Stimulated activated CD4-positive, alpha-beta T cell treated with anti-CD3 and anti-CD28 coated beads, TNF-alpha, amount 100 ng/mL, for 1 hour (primary cell): Measurements from ENCODE around the gene ABL2.

Experiments used
- DNase-seq, 3 donors: peaks; one replicate each; pipeline ENCODE4 v3.0.0-alpha.2; 2020; ENCODE audit warnings: low read depth in 3 of 3, low spot score in 1 of 3

ABL2 gene

GRCh38 chr1:179095924-179096323 is 133.6 kb downstream of the ABL2 start:
- no peak for DNase-seq

DNA sequence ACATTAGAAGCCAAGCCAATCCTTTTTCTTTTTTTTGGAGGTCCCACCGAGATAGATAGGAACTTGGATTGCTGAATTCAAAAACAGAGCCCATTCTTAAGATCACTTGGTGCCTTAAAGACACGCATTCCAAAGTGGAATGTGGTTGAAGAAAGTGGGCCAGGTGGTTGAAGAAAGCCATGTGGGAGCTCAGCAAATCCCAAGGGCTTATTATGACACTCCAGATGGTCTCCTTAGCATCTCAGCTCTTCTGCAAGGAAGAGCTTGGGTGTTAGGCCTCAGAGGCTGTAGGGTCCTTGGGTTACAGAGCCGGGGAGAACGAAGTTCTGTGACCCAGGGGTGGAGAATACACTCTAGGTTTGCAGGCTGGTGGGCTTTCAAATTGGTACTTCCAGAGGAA is 134.1 kb downstream of the ABL2 start:
- DNase-seq, result no peak

GRCh38 chr1:179094818-179095217 is 134.7 kb downstream of the ABL2 start:
- DNase-seq, result no peak

- no peak for DNase-seq
Observed at GRCh38 chr1:179092896-179093461, 136.5 kb downstream of the ABL2 start.

- no peak for DNase-seq
Observed at GRCh38 chr1:179091691-179092165, 137.7 kb downstream of the ABL2 start.

DNA sequence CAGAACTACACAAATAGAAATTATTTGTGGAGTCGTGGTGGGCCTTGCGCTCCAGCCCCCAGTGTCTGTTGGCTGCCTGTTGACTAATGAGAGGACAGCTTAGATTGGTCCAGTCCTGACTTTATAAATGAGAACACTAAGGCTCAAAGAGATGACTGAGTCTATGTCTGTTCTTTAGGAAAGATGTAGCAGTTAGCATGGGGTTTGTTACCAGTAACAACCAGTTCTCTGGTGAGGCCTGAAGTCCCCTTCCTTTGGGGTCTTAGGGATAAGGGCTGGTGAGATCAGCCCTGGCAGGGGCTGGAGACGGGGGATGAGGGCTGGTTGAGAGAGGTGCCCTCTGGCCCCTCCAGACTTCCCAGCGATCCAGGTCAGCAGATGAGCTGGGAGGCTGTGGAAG is 138.6 kb downstream of the ABL2 start:
- DNase-seq, result no peak

DNA sequence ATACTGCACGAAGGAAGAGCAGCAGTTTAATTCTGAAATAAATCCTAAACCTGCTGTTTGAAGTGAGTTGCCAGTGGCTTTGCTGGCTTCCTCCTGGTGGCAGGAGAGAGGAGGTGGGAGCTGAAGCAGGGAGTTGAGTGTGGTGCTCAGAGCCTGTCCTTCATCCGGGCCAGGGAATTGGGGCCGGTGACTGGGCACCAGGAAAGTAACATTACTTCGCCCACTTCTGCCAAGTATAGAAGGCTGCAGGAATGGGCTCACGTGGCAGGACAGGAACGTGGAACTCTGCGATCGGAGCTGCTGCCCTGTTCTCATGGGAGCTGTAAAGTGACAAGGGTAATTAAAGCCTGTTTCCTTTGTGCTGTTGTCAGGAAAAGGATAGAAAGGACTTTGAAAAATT is 139.0 kb downstream of the ABL2 start:
- no peak for DNase-seq

DNA sequence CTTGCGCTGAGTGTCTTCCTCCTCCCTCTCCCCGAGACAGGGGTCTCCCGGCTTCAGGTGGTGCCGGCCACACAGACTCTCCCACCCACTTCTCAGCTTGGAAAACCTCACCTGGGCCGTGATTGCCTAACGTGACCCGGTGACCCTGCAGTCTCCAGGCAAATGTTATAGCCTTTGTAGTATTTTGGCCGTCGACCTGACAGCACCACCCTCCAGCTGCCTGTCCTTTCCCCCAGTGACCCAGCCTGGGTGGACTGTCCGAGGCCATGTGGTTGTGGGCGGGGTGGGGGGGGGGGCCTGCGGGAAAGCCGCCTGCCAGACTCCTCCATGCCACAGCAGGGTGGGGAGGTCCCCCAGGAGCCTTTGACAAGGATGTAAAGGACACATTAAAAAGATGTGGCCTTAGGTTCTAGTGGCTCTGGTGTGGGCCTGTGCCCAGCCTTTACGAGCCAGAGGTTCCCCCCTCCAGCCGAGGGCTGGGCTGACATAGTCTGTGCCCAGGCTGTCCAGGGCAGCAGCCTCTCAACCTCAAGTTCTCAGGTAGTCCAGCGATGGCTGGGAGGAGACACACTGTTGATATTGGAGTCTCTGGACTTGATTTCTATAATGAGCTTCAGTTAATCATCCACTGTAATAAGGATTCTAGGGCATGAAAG is 139.5 kb downstream of the ABL2 start:
- no peak for DNase-seq

GRCh38 chr1:179087665-179088064 is 141.8 kb downstream of the ABL2 start:
- no peak for DNase-seq

DNA sequence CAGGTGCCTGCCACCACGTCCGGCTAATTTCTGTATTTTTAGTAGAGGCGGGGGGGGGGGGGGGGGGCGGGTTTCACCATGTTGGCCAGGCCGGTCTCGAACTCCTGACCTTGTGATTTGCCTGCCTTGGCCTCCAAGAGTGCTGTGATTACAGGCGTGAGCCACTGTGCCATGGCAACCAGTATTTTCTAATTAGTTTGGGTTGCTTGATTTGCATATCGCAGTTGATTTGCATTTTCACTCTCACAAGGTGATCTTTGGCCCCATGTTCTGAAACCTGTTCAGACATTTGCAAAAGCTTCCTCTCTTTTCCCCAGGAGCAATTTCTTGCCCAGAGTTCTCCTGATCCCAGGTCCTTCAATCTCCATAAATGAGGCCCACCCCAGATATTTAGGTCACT is 145.9 kb downstream of the ABL2 start:
- DNase-seq, result no peak

DNA sequence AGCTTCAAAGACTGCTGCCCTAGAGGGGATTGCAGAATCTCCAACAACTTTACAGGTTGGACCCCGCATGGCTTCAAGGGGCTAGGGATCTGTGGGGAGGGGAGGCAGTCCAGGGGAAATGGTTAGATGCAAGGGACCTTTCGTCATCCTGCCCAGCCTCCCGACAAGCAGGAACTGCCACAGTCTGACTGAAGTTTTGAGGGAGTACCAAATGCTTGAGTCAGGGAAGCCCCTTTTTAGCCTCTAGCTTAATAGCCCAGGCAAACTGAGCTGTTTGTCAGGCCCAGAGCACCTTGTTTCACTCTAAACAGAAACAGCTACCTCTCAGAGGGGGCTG is 146.5 kb downstream of the ABL2 start:
- no peak for DNase-seq

- no peak for DNase-seq
Observed at GRCh38 chr1:179082333-179082998, 147.0 kb downstream of the ABL2 start.

DNA sequence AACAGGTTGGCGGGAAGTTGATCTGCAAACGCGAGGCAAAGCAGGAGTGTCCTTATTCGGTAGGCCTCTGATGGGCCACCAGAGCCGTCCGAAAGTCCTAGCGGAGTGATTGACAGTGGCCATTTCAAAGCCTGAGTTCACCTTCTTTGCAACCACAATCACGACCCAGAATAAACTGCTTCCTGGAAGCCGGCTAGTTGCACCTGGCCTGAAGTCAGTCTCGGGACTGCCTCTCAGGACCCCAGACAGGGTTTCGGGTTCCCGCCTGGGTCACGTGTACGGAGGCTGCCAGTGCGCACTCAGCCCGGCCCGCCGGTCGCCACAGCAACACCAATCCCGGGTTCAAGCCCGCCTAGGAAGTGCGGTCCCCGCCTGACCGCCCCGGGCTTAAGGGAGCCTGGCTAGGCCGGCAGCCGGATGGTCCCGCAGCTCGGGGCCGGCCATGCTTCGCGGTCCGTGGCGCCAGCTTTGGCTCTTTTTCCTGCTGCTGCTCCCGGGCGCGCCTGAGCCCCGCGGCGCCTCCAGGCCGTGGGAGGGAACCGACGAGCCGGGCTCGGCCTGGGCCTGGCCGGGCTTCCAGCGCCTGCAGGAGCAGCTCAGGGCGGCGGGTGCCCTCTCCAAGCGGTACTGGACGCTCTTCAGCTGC is 147.7 kb downstream of the ABL2 start, which contains the start of gene TOR3A:
Gene TOR3A (plus strand): TSS at position 384 of the 646 bp plus-strand sequence. CDS start 59 bp downstream, at position 443.
- peak; percentile 45 to 59 (median 47) for DNase-seq

GRCh38 chr1:179080866-179081686 is 148.4 kb downstream of the ABL2 start:
- peak in 1 of 3 donors; percentile 17 for DNase-seq

GRCh38 chr1:179079113-179079761 is 150.2 kb downstream of the ABL2 start:
- no peak for DNase-seq

DNA sequence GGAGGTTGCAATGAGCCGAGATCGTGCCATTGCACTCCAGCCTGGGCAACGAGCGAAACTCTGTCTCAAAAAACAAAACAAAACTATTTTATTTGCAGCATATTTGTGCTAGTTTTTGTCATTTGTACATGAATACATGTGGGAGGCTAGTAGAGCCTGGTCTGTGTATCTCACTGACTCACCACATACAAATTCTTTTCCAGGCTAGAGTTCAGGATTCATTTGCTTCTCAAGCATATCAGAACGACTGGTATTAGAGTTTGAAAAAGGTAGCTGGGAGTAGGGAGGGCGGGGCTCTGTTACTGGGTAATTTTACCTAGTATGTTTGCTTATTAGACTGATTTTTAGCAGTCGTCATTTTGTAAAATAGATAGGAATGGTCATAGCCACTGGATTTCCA is 152.1 kb downstream of the ABL2 start:
- no peak for DNase-seq

DNA sequence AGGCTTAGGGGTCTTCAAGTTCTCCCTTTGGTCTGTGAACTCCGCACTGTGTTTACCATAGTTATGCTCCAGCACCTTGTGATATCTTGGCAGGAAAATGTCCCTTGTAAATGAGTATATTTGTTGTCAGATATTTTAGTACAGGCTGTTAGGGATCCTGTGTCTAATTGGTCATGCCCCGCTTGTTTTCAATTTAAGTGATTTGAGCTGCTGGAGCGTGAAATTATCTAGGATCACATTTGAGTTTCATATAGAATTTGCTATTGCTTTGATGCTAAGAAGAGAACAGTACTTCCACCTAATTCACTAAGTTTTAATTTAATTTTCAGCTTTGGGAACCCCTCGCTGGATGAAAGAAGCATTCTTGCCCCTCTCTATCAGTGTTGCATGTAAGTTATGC is 163.0 kb downstream of the ABL2 start:
- no peak for DNase-seq

GRCh38 chr1:179061360-179062282 is 167.9 kb downstream of the ABL2 start:
- no peak for DNase-seq
